Uterus (tissue), 4 donors: ENCODE measurements around the gene BAHD1. TPM values are rescaled to one million over a fixed set of nuclear protein-coding genes. Genes with fewer than 3 reads are reported as not detected.

Experiments used
- DNase-seq, 2 donors: peaks; one replicate each; pipeline ENCODE4 v3.0.0-alpha.2; 2019 to 2020
- H3K27ac ChIP-seq, 2 donors: fragments of 200-600 bp; sonication (generic); 1 replicate in 1 of 2; 2 replicates in 1 of 2; pipeline ENCODE4 v1.5.1; 2016 to 2018
- H3K27me3 ChIP-seq, 2 donors: fragments of 200-600 bp; sonication (generic); one replicate each; pipeline ENCODE4 v1.5.1; 2018 to 2019; ENCODE audit warnings: control low read depth in 1 of 2
- H3K36me3 ChIP-seq, 2 donors: fragments of 200-600 bp; sonication (generic); one replicate each; pipeline ENCODE4 v1.5.1; 2019; ENCODE audit warnings: control low read depth in 1 of 2
- H3K4me1 ChIP-seq, 2 donors: fragments of 200-600 bp; sonication (generic); one replicate each; pipeline ENCODE4 v1.5.1; 2018 to 2019; ENCODE audit warnings: control low read depth in 1 of 2
- H3K4me3 ChIP-seq, 2 donors: fragments of 200-600 bp; sonication (generic); 1 replicate in 1 of 2; 2 replicates in 1 of 2; pipeline ENCODE4 v1.5.1; 2018 to 2019; ENCODE audit warnings: mild to moderate bottlenecking in 1 of 2
- H3K9me3 ChIP-seq, 2 donors: fragments of 200-600 bp; sonication (generic); one replicate each; pipeline ENCODE4 v1.5.1; 2019; ENCODE audit warnings: control low read depth in 1 of 2
- POLR2A ChIP-seq, 2 donors: fragments of 450-650 bp; IDR thresholded peaks; one replicate each; pipeline ENCODE4 v1.6.1; 2016; ENCODE audit warnings: antibody characterized with exemption in 2 of 2, mild to moderate bottlenecking in 1 of 2, moderate library complexity in 1 of 2
- intact Hi-C: fragments of 100-400 bp; cut with DNase I; formaldehyde crosslinking; loops from one replicate; pipeline ENCODE4 v1.15.1; 2023; ENCODE audit warnings: low total_unique reads
- total RNA-seq, 4 donors: library from RNA; depleted of rRNA in 3 of 4; stranded (reverse); fragments of >200 nt in 3 of 4; gene quantifications; one replicate each; pipeline versions ENCODE4 v1.1.0 to v1.2.4, GENCODE V29; 2014 to 2023
- TF ChIP-seq, protein P1 (sequence below), 4 experiments: fragments of 200-600 bp in 2 of 4; fragments of 450-650 bp in 2 of 4; sonication (generic) in 2 of 4; IDR thresholded peaks; one replicate each; pipeline ENCODE4 v1.5.1; 2016 to 2019; ENCODE audit warnings: antibody characterized with exemption in 4 of 4, mild to moderate bottlenecking in 2 of 4, moderate library complexity in 1 of 4
- donor health status: DM: yes; HTN: yes; CAD: no.

The BAHD1 gene
- total RNA-seq, 4 donors from 2014 or later, result 5.0 to 35.5 (median 10.5) TPM

DNA sequence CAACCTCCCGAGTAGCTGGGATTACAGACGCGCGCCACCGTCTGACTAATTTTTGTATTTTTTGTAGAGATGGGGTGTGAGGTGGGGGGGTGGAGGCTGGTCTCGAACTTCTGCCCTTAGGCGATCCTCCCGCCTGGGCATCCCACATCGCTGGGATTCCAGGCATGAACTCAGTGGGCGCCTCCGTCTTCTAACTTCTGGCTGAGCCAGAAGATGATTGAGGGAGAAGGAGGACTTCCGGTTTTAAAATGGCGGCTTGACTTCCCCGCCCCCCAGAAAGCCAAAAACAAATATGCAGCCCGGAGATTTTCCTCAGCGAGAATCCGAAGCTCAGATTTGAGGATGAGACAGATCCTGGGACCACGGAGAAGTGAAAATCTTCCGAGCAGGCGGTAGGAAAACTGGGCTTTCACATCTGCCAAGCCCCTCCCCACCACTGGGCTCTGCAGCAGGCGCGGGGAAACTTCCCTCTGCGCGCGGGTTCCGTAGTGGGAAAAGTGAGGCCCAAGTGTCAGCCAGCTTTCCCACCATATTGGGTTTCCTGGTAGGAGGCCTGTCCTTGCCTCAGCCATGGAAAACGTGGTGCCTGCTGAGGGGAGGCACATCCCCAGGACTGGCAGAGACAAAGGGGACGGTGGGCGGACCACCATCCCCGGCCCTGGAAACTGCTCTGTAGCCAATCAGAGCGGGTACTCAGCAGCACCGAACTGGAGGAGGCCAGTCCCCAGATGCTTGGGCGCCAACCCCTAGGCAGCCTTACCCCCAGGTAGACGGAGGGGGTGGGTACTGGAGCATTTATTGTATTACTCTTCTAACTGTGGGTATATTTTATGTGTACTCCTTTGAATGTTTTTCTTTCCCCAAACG, 47.3 kb downstream of the BAHD1 start:
- H3K4me3 ChIP-seq, result no peak overlapping the region
- no peaks in the 10 kb centered on the region for H3K36me3 ChIP-seq
- no peak overlapping the region for H3K27ac ChIP-seq
- H3K27me3 ChIP-seq, result no peaks in the 10 kb centered on the region
- no peaks in the 10 kb centered on the region for H3K9me3 ChIP-seq
- intact Hi-C loops, result no loop called here
- H3K4me1 ChIP-seq, result no peaks in the 10 kb centered on the region
- DNase-seq, result no peak
- no peak for TF ChIP-seq POLR2A (IDR thresholded peaks at IDR 0.05)
- TF ChIP-seq, protein P1, sequence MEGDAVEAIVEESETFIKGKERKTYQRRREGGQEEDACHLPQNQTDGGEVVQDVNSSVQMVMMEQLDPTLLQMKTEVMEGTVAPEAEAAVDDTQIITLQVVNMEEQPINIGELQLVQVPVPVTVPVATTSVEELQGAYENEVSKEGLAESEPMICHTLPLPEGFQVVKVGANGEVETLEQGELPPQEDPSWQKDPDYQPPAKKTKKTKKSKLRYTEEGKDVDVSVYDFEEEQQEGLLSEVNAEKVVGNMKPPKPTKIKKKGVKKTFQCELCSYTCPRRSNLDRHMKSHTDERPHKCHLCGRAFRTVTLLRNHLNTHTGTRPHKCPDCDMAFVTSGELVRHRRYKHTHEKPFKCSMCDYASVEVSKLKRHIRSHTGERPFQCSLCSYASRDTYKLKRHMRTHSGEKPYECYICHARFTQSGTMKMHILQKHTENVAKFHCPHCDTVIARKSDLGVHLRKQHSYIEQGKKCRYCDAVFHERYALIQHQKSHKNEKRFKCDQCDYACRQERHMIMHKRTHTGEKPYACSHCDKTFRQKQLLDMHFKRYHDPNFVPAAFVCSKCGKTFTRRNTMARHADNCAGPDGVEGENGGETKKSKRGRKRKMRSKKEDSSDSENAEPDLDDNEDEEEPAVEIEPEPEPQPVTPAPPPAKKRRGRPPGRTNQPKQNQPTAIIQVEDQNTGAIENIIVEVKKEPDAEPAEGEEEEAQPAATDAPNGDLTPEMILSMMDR (IDR thresholded peaks at IDR 0.05), result no peak

DNA sequence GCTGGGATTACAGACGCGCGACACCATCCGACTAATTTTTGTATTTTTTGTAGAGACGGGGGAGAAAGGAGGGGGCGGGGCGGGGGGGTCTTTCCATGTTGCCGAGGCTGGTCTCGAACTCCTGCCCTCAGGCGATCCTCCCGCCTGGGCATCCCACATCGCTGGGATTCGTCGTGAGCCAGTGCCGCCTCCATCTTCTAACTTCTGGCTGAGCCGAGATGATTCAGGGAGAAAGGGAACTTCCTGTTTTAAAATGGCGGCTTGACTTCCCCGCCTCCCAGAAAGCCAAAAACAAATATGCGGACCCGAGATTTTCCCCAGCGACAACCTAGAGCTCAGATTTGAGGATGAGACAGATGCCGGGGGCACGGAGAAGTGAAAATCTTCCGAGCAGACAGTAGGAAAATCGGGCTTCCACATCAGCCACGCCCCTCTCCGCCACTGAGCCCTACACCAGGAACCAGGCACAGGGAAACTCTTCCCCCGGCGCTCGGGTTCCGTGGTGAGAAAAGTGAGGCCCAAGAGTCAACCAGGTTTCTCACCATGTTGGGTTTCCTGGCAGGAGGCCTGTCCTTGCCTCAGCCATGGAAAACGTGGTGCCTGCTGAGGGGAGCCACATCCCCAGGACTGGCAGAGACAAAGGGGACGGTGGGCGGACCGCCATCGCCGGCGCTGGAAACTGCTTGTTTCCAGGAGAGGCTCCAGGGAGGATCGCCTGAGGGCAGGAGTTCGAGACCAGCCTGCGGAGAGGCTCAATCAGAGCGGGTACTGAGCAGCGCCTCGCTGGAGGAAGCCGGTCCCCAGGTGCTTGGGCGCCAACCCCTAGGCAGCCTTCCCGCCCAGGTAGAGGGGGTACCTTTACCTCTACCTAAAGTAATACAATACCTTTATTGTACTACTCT, 48.8 kb downstream of the BAHD1 start:
- Histone ChIP-seq H3K36me3 (no peaks in the 10 kb centered on the region), H3K9me3 (no peaks in the 10 kb centered on the region), H3K4me3 (no peak overlapping the region), H3K27ac (no peak overlapping the region), H3K4me1 (no peaks in the 10 kb centered on the region), H3K27me3 (no peaks in the 10 kb centered on the region)
- DNase-seq, result no peak
- intact Hi-C loops, result no loop called here
- TF ChIP-seq, protein P1 (IDR thresholded peaks at IDR 0.05), result no peak
- TF ChIP-seq POLR2A (IDR thresholded peaks at IDR 0.05), result no peak

DNA sequence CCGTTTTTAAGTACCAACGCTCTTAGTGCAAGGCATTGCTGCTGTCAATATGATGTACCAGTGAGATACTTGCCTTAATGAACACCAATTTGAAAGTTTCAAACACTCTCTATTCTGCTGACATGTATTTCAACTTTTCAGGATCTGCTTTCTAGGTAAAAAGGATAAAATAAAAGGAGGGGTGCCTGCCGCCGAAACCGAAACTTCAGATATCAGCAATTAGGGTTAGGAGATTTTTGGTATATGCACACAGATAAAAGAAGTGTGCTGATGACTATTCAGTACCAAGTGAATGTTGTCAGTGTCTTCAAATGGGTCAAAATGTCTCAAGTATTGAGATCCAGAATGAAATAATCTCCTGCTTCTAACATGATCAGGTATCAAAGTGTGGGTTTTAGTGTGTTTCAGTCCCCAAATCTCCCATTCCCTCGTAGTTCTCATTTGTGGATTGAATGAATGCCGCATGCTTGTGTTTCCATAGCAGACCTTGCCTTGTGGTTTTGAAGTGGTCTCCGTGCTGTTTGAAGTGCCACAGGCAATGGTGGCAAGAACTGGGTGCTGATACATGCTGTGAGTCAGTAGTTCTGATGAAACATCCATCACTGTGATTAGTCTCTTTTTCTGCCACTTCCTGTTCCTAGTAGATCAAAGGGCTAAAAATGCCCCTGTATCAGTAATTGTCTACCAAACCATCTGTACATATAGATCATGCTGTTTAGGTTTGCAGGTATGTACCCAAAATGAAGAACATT, 52.5 kb downstream of the BAHD1 start:
- H3K4me1 ChIP-seq, result no peaks in the 10 kb centered on the region
- TF ChIP-seq, protein P1 (IDR thresholded peaks at IDR 0.05), result no peak
- TF ChIP-seq POLR2A (IDR thresholded peaks at IDR 0.05), result no peak
- no peaks in the 10 kb centered on the region for H3K27me3 ChIP-seq
- H3K9me3 ChIP-seq, result no peaks in the 10 kb centered on the region
- H3K27ac ChIP-seq, result no peak overlapping the region
- DNase-seq, result no peak
- intact Hi-C loops, result no loop called here
- H3K36me3 ChIP-seq, result no peaks in the 10 kb centered on the region
- H3K4me3 ChIP-seq, result no peak overlapping the region

DNA sequence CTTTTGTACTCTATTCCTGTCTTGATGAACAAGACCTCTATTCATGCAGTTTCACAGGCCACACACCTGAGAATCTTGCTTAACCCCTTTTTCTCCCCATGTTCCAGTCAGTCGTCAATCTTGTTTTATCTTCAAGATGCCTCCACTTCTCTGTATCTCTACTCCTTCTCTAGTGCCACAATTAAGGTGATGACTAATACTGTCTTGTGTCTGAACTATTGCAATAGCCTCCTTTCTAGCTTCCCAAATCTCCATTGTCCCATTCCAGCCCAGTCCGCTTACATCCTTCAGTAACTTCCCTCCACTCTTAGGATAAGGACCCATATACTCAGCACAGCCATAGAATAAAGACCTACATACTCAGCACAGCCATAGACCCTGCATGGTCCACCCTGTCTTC, 54.8 kb downstream of the BAHD1 start:
- no peak for TF ChIP-seq POLR2A (IDR thresholded peaks at IDR 0.05)
- TF ChIP-seq, protein P1 (IDR thresholded peaks at IDR 0.05), result no peak
- Histone ChIP-seq H3K27me3 (no peaks in the 10 kb centered on the region), H3K36me3 (no peaks in the 10 kb centered on the region), H3K4me1 (no peaks in the 10 kb centered on the region), H3K27ac (no peak overlapping the region), H3K9me3 (no peaks in the 10 kb centered on the region), H3K4me3 (no peak overlapping the region)
- intact Hi-C loops, result no loop called here
- DNase-seq, result no peak
